SK-N-SH (cell line): ENCODE measurements around the gene GRIA1. TPM values are rescaled to one million over a fixed set of nuclear protein-coding genes. Genes with fewer than 3 reads are reported as not detected.

ENCODE experiments used
- CTCF ChIA-PET: fragments of 300-600, 350-600 bp; formaldehyde crosslinking; extraction: SDS; loops from one replicate; lab custom pipeline; 2021; lab: Yijun Ruan, JAX
- POLR2A ChIA-PET: fragments of 350-600 bp; sonication (Branson Sonifier 250); formaldehyde crosslinking; extraction: SDS; loops from one replicate; lab custom pipeline; 2020; ENCODE audit warnings: antibody characterized with exemption, inconsistent platforms; lab: Yijun Ruan, JAX
- DNase-seq: peaks from one replicate; pipeline ENCODE4 v3.0.0; 2012
- H2AFZ ChIP-seq: fragments of 200-600 bp; sonication (generic); 2 replicates; pipeline ENCODE4 v1.8.1; 2016; ENCODE audit warnings: antibody characterized with exemption, mild to moderate bottlenecking, low read depth
- H3F3A ChIP-seq: fragments of 200-600 bp; sonication (generic); replicated peaks from 2 replicates; pipeline ENCODE3; 2016; ENCODE audit warnings: antibody characterized with exemption, mild to moderate bottlenecking; ENCODE audit not compliant: insufficient read depth
- H3K27ac ChIP-seq, 2 experiments: fragments of 200-500 bp in 1 of 2; fragments of 200-600 bp in 1 of 2; sonication (Bioruptor generic) in 1 of 2; sonication (generic), shearing (Covaris generic) in 1 of 2; 2 replicates each; pipeline versions ENCODE4 v1.5.1 to v1.6.1; 2014 to 2016; ENCODE audit warnings: low read depth in 2 of 2, inconsistent platforms in 1 of 2, low read length in 1 of 2, mild to moderate bottlenecking in 1 of 2, mixed read lengths in 1 of 2
- H3K27me3 ChIP-seq: fragments of 200-600 bp; sonication (generic), shearing (Covaris generic); 2 replicates; pipeline ENCODE4 v1.6.1; 2016; ENCODE audit warnings: mixed run types; ENCODE audit not compliant: insufficient read depth
- H3K36me3 ChIP-seq, 2 experiments: fragments of 200-500 bp in 1 of 2; fragments of 200-600 bp in 1 of 2; sonication (Bioruptor generic) in 1 of 2; sonication (generic) in 1 of 2; replicated peaks in 1 of 2; 2 replicates each; pipeline versions ENCODE3 to v1.5.1; 2014 to 2016; ENCODE audit warnings: low read length in 1 of 2, mild to moderate bottlenecking in 1 of 2; ENCODE audit not compliant: insufficient read depth in 2 of 2, control insufficient read depth in 1 of 2
- H3K4me1 ChIP-seq, 2 experiments: fragments of 200-500 bp in 1 of 2; fragments of 200-600 bp in 1 of 2; sonication (Bioruptor generic) in 1 of 2; sonication (generic), shearing (Covaris generic) in 1 of 2; 2 replicates each; pipeline versions ENCODE4 v1.5.1 to v1.6.1; 2014 to 2016; ENCODE audit warnings: low read depth in 1 of 2, low read length in 1 of 2, mixed run types in 1 of 2; ENCODE audit not compliant: insufficient read depth in 2 of 2, control insufficient read depth in 1 of 2
- H3K4me2 ChIP-seq: fragments of 200-600 bp; sonication (generic), shearing (Covaris generic); 2 replicates; pipeline ENCODE4 v1.6.1; 2017; ENCODE audit warnings: mixed run types
- H3K4me3 ChIP-seq, 2 experiments: fragments of 200-500 bp in 1 of 2; fragments of 200-600 bp in 1 of 2; sonication (Bioruptor generic) in 1 of 2; sonication (generic), shearing (Covaris generic) in 1 of 2; 2 replicates each; pipeline versions ENCODE4 v1.5.1 to v1.8.1; 2014 to 2016; ENCODE audit warnings: low read depth in 2 of 2, inconsistent platforms in 1 of 2, low read length in 1 of 2, mild to moderate bottlenecking in 1 of 2, mixed read lengths in 1 of 2, moderate library complexity in 1 of 2
- H3K79me2 ChIP-seq: fragments of 200-600 bp; sonication (generic); 2 replicates; pipeline ENCODE4 v1.8.1; 2017; ENCODE audit warnings: mild to moderate bottlenecking; ENCODE audit not compliant: insufficient read depth
- H3K9ac ChIP-seq: fragments of 200-600 bp; sonication (generic); 2 replicates; pipeline ENCODE4 v1.6.1; 2017; ENCODE audit warnings: mixed run types
- H3K9me2 ChIP-seq: fragments of 200-600 bp; sonication (generic); 2 replicates; pipeline ENCODE4 v1.6.1; 2017; ENCODE audit warnings: mixed run types
- H3K9me3 ChIP-seq: fragments of 200-600 bp; sonication (generic); 2 replicates; pipeline ENCODE4 v1.6.1; 2017; ENCODE audit warnings: mixed run types, mild to moderate bottlenecking, moderate library complexity
- H4K20me1 ChIP-seq: fragments of 200-600 bp; sonication (generic); 2 replicates; pipeline ENCODE4 v1.6.1; 2017; ENCODE audit warnings: mild to moderate bottlenecking, mixed run types; ENCODE audit not compliant: insufficient read depth
- FOXJ3 ChIP-seq: sonication (generic); formaldehyde crosslinking; IDR thresholded peaks from 2 replicates; pipeline ENCODE4 v1.5.1; 2020; ENCODE audit warnings: mild to moderate bottlenecking, missing genetic modification reagents
- FOXM1 ChIP-seq: IDR thresholded peaks from 2 replicates; pipeline ENCODE4 v1.4.0; 2012; ENCODE audit warnings: low read depth, mild to moderate bottlenecking
- GABPA ChIP-seq: IDR thresholded peaks from 2 replicates; pipeline ENCODE4 v1.4.0; 2012; ENCODE audit warnings: low read depth, mild to moderate bottlenecking
- MEF2A ChIP-seq: IDR thresholded peaks from 2 replicates; pipeline ENCODE4 v1.4.0; 2012; ENCODE audit warnings: low read depth, borderline replicate concordance
- RFX5 ChIP-seq: IDR thresholded peaks from 2 replicates; pipeline ENCODE4 v1.6.1; 2012; ENCODE audit warnings: mild to moderate bottlenecking, improper control_type of control experiment, low read length
- RXRA ChIP-seq: IDR thresholded peaks from 2 replicates; pipeline ENCODE4 v1.4.0; 2012; ENCODE audit warnings: low read depth, mild to moderate bottlenecking, borderline replicate concordance
- WGBS: methylation state at CpG from one replicate; pipeline ENCODE4 v1.1.6; 2017; ENCODE audit warnings: low lambda C conversion rate; 5-methylcytosine and 5-hydroxymethylcytosine counted together
- polyA plus RNA-seq, 3 experiments: library from polyadenylated mRNA; depleted of rRNA; stranded (reverse); fragments of >200 nt; gene quantifications; 2 replicates each; pipeline ENCODE4 v1.2.3, GENCODE V29; 2012
- TF ChIP-seq, protein P1 (sequence below): IDR thresholded peaks from 2 replicates; pipeline ENCODE4 v1.6.1; 2012; ENCODE audit warnings: mild to moderate bottlenecking, low read depth, low read length, moderate library complexity
- TF ChIP-seq, protein P2 (sequence below): IDR thresholded peaks from 2 replicates; pipeline ENCODE4; 2012
- TF ChIP-seq, protein P3 (sequence below): IDR thresholded peaks from 2 replicates; pipeline ENCODE4 v1.4.0; 2012; ENCODE audit warnings: low read depth
- TF ChIP-seq, protein P4 (sequence below): IDR thresholded peaks from 2 replicates; pipeline ENCODE4 v1.4.0; 2012; ENCODE audit warnings: low read depth, borderline replicate concordance
- TF ChIP-seq, protein P5 (sequence below): fragments of 150-350 bp; IDR thresholded peaks from 2 replicates; pipeline ENCODE4 v1.6.1; 2016; ENCODE audit warnings: mild to moderate bottlenecking, low read depth, low read length
- TF ChIP-seq, protein P6 (sequence below): IDR thresholded peaks from 2 replicates; pipeline ENCODE4 v1.4.0; 2012; ENCODE audit warnings: low read depth, borderline replicate concordance

GRIA1 gene
- polyA plus RNA-seq, 1 of the 3 experiments (the other 2 are of a cell fraction): 0.35 TPM

DNA sequence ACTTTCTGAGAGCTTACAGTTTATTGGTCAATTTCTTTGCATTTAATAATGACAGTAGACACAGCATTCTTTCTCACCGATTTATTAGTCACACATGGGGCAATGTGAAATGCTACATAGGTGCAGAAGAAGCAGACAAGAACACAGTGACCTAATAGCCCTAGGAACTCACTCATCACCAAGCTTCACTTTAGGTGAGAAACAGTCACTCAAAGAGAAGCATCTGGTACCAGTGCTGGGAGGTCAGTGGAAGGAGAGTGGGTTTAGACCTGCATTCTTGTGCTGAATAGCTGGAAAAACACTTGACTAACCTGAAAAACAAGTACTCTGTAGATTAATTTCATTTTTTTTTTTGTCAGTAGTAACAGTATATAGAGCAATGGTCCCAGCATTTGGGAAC, 179.6 kb downstream of the GRIA1 start:
- WGBS: 29% methylated on average over 1 of the region's 1 CpG
- H3K4me3 ChIP-seq: no peak overlapping the region
- CTCF ChIA-PET: no interaction called here

More for the DNA sequence above, 179.6 kb downstream of the GRIA1 start:
- Histone ChIP-seq H3F3A (no peaks in the 10 kb centered on the region), H3K9me2 (no peaks in the 10 kb centered on the region)
- TF ChIP-seq GABPA (no peak), RFX5 (no peak), FOXM1 (no peak), RXRA (no peak), MEF2A (no peak), FOXJ3 (CRISPR knock-in tag) (no peak)
- TF ChIP-seq, protein P1, sequence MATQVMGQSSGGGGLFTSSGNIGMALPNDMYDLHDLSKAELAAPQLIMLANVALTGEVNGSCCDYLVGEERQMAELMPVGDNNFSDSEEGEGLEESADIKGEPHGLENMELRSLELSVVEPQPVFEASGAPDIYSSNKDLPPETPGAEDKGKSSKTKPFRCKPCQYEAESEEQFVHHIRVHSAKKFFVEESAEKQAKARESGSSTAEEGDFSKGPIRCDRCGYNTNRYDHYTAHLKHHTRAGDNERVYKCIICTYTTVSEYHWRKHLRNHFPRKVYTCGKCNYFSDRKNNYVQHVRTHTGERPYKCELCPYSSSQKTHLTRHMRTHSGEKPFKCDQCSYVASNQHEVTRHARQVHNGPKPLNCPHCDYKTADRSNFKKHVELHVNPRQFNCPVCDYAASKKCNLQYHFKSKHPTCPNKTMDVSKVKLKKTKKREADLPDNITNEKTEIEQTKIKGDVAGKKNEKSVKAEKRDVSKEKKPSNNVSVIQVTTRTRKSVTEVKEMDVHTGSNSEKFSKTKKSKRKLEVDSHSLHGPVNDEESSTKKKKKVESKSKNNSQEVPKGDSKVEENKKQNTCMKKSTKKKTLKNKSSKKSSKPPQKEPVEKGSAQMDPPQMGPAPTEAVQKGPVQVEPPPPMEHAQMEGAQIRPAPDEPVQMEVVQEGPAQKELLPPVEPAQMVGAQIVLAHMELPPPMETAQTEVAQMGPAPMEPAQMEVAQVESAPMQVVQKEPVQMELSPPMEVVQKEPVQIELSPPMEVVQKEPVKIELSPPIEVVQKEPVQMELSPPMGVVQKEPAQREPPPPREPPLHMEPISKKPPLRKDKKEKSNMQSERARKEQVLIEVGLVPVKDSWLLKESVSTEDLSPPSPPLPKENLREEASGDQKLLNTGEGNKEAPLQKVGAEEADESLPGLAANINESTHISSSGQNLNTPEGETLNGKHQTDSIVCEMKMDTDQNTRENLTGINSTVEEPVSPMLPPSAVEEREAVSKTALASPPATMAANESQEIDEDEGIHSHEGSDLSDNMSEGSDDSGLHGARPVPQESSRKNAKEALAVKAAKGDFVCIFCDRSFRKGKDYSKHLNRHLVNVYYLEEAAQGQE: no peak
- TF ChIP-seq, protein P2, sequence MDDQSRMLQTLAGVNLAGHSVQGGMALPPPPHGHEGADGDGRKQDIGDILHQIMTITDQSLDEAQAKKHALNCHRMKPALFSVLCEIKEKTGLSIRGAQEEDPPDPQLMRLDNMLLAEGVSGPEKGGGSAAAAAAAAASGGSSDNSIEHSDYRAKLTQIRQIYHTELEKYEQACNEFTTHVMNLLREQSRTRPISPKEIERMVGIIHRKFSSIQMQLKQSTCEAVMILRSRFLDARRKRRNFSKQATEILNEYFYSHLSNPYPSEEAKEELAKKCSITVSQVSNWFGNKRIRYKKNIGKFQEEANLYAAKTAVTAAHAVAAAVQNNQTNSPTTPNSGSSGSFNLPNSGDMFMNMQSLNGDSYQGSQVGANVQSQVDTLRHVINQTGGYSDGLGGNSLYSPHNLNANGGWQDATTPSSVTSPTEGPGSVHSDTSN: no peak
- TF ChIP-seq, protein P3, sequence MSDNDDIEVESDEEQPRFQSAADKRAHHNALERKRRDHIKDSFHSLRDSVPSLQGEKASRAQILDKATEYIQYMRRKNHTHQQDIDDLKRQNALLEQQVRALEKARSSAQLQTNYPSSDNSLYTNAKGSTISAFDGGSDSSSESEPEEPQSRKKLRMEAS: no peak
- TF ChIP-seq, protein P4, sequence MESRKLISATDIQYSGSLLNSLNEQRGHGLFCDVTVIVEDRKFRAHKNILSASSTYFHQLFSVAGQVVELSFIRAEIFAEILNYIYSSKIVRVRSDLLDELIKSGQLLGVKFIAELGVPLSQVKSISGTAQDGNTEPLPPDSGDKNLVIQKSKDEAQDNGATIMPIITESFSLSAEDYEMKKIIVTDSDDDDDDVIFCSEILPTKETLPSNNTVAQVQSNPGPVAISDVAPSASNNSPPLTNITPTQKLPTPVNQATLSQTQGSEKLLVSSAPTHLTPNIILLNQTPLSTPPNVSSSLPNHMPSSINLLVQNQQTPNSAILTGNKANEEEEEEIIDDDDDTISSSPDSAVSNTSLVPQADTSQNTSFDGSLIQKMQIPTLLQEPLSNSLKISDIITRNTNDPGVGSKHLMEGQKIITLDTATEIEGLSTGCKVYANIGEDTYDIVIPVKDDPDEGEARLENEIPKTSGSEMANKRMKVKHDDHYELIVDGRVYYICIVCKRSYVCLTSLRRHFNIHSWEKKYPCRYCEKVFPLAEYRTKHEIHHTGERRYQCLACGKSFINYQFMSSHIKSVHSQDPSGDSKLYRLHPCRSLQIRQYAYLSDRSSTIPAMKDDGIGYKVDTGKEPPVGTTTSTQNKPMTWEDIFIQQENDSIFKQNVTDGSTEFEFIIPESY: no peak
- TF ChIP-seq, protein P5, sequence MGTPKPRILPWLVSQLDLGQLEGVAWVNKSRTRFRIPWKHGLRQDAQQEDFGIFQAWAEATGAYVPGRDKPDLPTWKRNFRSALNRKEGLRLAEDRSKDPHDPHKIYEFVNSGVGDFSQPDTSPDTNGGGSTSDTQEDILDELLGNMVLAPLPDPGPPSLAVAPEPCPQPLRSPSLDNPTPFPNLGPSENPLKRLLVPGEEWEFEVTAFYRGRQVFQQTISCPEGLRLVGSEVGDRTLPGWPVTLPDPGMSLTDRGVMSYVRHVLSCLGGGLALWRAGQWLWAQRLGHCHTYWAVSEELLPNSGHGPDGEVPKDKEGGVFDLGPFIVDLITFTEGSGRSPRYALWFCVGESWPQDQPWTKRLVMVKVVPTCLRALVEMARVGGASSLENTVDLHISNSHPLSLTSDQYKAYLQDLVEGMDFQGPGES: no peak
- TF ChIP-seq, protein P6, sequence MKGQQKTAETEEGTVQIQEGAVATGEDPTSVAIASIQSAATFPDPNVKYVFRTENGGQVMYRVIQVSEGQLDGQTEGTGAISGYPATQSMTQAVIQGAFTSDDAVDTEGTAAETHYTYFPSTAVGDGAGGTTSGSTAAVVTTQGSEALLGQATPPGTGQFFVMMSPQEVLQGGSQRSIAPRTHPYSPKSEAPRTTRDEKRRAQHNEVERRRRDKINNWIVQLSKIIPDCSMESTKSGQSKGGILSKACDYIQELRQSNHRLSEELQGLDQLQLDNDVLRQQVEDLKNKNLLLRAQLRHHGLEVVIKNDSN: no peak
- TF ChIP-seq, all 33 proteins: peak for 0
- no peaks in the 10 kb centered on the region for H3K79me2 ChIP-seq
- POLR2A ChIA-PET: no interaction called here
- no peaks in the 10 kb centered on the region for H3K4me1 ChIP-seq
- H4K20me1 ChIP-seq: no peaks in the 10 kb centered on the region
- H3K27me3 ChIP-seq: no peaks in the 10 kb centered on the region
- DNase-seq: no peak
- H3K9me3 ChIP-seq: 0 out of 2 replicates have a peak, but pooled peaks cover 3% of the 10 kb centered on the region
- H2AFZ ChIP-seq: no peak overlapping the region
- no peak overlapping the region for H3K9ac ChIP-seq
- H3K4me2 ChIP-seq: no peak overlapping the region
- H3K36me3 ChIP-seq: no peaks in the 10 kb centered on the region
- no peak overlapping the region for H3K27ac ChIP-seq
